A172 (cell line): Measurements from ENCODE around the gene DNMT1. TPM values are rescaled to one million over a fixed set of nuclear protein-coding genes. Genes with fewer than 3 reads are reported as not detected.
"Not testable (repeated sequence)": the region's sequence is repeated elsewhere in the genome, so short reads cannot be mapped to it uniquely, and the experiment has no call there.

Experiments used
- DNase-seq: peaks from one replicate; pipeline ENCODE4 v3.0.0-alpha.2; 2015; ENCODE audit warnings: low spot score
- total RNA-seq: library from RNA; depleted of rRNA; stranded (reverse); fragments of >200 nt; shearing (Covaris generic); gene quantifications from 2 replicates; pipeline ENCODE4 v1.2.3, GENCODE V29; 2014

Gene DNMT1
- total RNA-seq, 1 experiment from 2014 or later: 132 TPM

DNA sequence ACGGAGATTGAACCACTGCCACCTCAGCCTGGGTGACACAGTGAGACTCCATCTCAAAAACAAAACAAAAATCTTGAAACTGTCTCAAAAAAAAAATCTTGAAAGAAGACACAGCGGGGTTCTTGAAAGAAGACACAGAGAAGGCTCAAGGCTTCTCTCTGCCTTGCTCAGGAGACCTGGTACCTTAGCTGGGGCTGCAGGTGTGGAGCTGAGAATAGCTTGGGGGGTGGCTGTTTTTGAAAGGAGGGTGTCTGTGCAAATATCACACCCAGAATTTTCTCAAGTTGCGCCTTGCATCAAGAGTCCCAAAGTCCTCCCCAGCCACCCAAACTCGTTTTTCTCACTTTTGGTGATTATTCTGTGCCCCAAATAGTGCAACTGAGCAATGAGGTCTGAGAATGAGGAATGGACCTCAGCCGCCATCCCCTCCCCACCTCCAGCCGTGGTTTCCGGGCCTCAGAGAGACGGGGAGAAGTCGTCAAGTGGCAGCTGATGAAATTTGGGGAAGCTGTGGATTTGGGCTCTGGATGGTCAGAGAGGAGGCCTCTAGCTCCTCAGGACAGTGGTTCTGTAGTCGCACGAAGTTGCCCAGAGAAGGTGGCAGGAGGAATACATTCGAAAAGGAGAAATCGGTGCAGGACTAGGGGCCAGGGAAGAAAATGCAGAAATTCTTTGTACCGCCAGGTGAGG lies 27.6 kb upstream of the DNMT1 start:
- no peak for DNase-seq

DNA sequence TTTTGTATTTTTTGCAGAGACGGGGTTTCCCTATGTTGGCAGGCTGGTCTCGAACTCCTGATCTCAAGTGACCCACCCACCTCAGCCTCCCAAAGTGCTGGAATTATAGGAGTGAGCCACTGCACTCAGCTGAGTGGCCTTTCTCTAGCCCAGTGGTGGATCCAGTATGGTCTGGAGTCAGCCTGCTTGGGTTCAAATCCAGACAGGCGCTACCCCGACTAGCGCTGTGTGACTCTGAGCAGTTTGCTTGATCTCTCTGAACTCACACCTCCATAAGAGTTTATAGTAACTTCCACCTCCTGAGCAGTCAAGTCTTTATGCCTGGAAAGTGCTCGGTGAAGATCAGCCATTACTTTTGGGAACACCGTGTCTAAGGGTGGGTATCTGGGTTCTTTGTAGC lies 25.9 kb upstream of the DNMT1 start:
- DNase-seq: no peak

DNA sequence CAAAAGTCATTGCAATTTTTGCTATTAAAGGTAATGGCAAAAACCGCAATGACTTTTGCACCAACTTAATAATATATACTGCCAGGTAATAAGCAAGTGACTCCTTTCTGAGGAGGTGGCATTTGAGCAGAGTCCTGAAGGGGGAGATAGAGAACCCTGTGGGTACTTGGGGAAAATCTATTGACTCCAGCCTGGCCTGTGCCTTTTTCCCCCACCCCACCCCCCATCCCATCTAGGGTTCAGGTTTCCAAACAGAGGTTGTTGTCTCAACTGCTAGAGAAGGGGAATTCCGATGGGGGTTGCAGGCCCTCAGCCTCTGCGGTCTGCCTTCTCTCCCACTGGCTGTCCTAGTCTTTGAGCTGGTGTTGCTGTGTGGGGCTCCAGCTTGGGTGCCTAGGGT lies 24.9 kb upstream of the DNMT1 start:
- peak; percentile 61 for DNase-seq

DNA sequence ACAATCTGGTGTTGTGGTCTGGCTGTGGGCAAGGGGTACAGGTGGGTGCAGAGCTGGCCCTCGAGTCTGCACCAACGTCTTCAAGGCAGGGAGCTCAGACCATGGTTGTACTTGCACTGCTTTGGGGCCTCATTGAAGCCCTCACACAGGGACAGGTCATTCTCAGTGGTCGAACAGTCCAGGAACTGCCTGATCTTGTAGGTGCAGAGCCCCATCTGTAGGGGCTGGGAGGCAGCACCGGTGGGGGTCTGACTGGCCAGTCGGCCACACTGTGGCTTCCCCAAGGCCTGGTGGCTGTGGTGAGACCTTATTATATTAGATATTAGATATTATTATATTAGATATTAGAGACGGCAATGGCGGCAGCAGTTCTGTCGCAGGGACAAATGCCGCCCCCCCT lies 22.3 kb upstream of the DNMT1 start:
- DNase-seq: no peak

DNA sequence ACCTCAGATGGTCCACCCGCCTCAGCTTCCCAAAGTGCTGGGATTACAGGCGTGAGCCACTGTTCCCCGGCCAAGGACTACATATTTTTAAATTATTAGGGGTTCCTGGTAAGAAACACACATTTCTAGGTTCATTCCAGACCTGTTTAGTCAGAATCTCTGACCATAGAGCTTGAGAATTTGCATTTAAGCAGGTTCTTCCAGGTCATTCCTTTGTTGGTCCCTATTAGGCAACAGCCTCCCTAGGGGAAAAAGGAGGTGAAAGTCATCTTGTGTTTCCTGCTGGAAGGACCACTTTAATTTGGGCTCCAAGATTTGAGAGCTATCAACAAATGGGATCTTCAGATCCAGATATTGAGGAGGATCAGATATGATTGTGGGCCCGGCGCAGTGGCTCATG lies 20.0 kb upstream of the DNMT1 start:
- DNase-seq: no peak

DNA sequence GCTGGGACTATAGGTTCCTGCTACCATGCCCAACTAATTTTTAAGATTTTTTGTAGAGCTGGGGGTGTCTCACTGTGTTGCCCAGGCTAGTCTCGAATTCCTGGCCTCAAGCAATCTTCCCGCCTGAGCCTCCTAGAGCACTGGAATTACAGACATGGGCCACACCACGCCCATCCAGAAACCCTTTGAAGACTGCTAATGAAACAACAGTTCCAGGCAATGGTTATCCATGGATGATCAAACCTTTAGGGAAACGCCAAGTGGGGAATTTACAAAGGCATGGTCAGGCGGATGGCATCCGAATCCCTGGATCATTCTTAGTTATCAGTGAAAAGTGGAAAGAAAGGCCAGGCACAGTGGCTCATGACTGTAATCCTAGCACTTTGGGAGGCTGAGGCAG lies 16.9 kb upstream of the DNMT1 start:
- DNase-seq: no peak

DNA sequence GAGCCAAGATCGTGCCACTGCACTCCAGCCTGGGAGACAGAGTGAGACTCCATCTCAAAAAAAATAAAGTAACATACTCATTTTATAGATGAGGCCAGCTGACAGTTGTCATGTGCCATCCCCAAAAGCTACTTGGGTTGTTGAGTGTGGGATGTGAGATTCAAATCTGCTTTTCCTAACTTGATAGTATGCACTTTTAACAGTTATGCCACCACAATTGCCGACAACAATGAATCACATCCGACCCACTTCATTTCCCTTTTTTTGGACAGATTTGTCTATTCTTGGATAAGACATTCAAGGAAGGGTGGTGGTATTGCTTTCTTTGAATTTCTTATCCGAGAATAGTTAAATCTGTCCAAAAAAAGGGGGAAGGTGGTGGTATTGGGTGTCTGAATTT lies 16.3 kb upstream of the DNMT1 start:
- DNase-seq: no peak

DNA sequence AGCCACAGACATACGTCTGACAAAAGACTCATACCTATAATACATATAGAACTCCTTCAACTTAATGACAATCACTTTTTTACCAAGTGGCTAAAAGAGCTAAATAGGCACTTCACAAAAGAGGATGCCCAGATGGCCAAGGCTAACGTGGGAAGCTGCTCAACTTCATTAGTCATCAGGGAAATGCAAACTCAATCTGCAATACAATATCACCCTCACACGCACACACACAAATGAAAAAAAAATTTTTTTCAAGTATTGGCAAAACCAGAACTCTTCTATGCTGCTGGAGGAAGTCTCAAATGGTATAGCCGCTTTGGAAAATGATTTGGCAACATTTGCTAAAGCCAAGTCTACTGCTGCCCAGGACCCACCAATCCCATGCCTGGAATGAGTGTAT lies 14.6 kb upstream of the DNMT1 start:
- no peak for DNase-seq

DNA sequence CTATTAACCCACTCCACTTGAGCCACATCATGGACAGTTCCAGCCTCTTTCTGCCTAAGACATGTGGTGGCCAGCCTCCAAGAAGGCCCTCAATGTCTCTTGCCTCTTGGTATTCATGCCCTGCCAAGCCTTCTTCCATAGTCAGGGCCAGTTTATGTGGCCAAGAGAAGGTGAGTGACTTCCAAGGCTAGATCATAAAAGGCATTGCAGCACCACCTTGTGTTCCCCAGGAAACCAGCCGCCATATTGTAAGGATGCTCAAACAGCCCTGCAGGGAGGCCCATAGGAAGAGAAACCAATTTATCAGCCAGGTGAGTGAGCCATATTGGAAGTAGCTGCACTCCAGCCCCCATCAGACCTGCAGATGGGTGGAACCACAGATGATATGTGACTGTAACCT lies 12.3 kb upstream of the DNMT1 start:
- no peak for DNase-seq

DNA sequence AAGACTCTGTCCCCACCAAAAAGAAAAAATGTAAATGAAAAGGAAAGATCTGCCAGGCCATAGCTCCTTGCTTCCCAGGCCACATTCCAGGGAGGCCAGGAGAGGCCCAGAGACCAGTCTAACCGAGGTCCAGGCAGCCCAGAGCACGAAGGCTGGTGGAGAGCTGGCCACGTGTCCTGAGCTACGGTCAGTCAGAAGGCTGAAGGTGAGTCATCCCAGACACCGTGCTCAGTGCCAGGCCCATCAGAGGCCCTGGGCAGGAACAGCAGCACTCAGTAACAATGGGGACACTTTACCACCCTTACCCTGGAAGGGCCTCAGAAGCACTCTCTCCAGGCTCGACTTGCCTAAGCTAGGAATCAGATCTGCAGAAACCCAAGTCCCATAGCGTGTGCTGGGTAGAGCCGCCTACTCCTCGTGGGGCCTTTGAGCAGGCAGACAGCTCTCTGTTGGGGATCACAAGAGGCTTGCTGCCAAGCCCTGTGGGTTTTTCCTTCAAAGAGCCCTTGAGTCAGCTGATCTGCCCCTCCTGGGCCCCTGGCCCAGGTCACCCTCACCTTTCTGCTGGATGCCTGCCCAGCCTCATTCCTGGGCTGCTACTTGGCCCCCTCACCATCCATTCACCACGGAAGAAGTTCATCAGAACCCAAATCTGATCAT lies 11.6 kb upstream of the DNMT1 start:
- DNase-seq: peak; percentile 64

DNA sequence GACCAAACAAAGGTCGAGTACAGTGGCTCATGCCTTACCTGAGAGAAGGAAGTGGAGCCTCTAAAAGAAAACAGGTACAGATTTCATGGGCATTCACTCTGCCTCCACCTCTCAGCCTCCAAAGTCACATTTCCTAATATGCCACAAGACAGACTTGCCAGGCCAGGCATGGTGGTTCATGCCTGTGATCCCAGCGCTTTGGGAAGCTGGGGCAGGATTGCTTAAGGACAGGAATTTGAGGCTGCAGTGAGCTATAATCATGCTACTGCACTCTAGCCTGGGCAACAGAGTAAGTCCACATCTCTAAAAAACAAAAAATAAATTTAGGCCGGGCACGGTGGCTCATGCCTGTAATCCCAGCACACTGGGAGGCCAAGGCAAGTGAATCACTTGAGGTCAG lies 10.9 kb upstream of the DNMT1 start:
- no peak for DNase-seq

DNA sequence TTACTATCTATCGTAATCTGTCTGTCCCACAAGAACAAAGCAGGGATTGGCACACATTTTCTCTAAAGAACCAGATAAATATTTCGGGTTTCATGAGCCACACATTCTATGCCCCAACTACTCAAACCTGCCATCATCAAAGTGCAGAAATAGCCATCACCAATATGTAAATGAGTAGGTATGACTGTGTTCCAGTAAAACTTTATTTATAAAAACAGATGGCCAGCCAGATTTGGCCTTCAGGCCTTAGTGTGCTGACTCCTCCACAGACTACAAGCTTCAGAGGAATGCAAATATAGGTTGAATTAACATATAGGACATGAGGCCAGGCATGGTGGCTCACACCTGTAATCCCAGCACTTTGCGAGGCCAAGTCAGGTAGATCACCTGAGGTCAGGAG lies 8.9 kb upstream of the DNMT1 start:
- no peak for DNase-seq

DNA sequence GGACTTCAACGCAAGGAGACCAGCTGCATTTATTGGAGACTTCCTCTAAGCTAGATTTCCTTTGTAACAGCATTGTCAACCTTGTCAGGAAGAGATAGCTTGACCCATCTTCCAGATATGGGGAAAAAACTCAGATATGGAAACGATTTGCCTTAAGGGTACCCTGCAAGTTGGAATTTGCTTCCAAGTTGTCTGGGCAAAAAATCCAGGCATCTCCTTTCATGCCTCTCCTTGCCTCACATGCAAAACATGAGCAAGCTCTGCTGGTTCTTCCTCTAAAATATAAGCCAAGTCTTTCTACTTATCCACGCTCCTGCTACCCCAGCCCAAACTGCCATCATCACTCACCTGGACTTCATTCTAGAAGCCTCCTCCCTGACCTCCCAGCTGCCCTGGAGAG lies 6.4 kb upstream of the DNMT1 start:
- no peak for DNase-seq

DNA sequence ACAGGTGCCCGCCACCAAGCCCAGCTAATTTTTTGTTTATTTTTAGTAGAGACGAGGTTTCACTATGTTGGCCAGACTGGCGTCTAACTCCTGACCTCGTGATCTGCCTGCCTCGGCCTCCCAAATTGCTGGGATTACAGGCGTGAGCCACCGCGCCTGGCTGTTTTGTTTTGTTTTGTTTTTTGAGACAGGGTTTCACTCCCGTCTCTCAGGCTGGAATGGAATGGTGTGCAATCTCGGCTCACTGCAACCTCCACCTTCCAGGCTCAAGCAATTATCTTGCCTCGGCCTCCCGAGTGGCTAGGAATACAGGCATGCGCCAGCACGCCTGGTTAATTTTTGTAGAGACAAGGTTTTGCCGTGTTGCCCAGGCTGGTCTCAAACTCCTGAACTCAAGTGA lies 5.3 kb upstream of the DNMT1 start:
- not testable (repeated sequence) for DNase-seq

DNA sequence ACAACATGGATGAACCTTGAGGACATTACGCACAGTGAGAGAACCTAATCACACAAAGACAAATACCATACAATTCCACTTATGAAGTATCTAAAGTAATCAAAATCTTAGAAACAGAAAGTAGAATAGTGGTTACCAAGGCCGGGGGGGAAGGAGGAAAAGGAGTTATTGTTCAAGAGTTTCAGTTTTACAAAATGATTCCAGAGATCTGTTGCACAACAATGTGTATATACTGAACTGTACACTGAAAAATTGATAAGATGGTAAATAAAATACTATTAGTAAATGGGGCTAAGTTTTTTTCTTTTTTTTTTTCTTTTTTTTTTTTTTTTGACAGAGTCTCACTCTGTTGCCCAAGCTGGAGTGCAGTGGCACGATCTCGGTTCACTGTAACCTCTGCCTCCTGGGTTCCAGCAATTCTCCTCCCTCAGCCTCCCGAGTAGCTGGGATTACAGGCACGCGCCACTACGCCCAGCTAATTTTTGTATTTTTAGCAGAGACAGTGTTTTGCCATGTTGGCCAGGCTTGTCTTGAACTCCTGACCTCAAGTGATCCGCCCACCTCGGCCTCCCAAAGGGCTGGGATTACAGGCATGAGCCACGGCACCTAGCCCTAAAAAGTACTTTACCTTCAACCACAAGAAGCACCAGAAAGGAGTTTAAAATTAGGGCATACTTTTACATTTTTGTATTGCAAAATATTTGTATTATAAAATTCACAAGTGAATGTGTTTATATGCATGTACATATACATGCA lies 4.3 kb upstream of the DNMT1 start:
- not testable (repeated sequence) for DNase-seq

DNA sequence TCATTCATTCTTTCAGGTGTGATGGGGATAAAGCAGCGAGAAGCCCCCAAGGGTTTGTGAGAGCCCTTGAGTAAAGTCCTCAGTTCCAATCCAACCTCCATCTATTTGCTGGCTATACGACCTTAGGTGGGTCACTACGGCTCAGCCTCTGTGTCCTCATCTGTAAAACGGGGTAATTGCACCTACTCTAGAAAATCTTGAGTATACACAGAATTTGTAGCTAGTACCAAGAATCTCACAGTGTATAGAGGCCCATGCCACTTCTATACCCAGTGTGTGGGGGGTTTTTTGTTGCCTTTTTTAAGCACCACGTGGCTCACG lies 406 bp upstream of the DNMT1 start:
- DNase-seq: no peak

DNA sequence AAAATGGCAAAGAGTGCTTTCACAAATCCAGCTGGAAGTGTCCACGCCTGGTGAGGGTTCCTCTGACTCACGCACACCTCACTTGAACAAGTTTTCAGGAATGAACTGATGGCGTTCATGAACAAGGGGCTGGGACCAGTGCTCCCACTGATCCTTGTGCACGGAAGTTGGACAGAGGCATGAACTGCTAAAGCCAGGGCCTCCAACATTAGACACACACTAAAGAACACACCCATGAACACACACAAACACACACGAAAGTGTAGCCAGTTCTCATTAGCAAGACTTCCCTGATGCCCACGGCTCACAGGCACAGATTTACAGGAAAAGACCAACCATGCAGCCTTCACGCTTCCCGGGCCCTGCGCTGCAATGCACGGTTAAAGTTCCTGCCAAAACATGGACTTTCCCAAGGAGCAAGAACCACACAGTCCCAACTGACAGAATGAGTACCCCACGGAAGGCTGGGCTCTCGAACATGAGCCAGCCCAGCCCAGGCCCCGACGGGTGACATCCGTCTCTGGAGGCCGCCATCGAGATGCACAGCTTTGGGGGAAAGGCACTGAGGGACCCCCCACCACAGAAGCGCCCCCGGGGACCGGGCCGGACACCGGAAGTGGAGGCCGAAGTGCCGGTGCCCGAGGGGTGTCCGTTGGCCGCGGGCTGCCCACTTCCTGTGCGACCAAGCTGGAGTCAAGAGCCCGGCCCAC lies 808 bp downstream of the DNMT1 start:
- peak; percentile 62 for DNase-seq

DNA sequence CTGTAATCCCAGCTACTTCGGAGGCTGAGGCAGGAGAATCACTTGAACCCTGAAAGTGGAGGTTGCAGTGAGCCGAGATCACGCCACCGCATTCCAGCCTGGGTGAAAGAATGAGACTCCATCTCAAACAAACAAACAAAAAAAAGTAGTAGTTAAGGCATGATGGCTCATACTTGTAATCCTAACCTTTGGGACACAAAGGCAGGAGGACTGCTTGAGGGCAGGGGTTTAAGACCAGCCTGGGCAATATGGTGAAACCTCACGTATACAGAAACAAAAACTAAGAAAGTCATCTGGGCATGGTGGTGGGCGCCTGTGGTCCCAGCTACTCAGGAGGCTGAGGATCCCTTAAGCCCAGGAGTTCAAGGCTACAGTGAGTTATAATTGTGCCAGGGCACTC lies 1.8 kb downstream of the DNMT1 start:
- no peak for DNase-seq

DNA sequence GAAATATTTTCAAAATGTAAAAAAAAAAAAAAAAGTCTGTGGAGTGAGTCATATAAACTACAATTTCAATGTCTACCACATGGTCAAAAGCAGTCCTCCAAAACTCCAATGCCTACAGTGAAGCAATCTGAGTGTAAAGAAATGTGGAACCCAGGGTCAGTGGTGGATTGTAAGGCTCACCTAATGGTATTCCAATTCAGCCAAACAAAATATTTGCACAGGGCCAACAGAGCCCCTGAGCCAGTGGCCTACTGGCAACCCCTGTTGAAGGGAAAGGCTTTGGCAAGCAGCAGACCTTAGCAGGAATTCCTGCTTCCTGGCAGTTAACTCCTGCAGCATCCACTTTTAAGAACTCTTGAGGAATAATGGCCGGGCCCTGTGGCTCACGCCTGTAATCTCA lies 3.4 kb downstream of the DNMT1 start:
- DNase-seq: no peak

DNA sequence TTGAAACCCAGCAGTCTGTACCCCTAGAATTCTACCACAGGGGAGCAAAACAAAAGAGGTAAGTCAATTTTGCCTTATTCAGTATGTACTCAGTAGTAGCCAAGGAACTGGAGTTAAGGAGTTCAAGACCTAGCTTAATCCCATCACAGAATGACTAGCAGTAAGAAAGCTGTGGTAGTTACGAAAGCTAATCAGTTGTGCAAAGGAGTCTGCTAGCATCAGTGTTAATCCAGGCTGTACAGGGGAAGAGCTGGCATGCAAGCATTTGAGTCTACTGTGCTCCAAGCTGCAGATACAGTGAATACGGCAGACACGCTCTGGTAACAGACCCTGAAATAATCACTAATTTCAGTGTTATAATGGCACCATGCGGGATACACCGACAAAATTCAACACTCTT lies 4.7 kb downstream of the DNMT1 start:
- no peak for DNase-seq

DNA sequence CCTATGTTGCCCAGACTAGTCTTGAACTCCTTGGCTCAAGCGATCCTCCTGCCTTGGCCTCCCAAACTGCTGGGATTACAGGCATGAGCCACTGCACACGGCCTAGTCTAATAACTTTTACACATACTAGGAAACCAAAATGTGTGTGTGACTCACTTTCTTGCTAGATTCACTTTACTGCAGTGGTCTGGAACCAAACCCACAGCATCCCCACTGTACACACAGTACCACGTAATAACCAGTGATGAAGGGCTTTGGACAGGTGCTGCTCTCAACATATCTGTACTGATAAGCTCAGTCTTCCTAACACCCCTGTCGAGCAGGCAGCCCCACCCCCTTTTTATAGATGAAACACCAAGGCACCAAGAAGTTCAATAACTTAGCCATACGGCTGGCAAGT lies 5.1 kb downstream of the DNMT1 start:
- no peak for DNase-seq

DNA sequence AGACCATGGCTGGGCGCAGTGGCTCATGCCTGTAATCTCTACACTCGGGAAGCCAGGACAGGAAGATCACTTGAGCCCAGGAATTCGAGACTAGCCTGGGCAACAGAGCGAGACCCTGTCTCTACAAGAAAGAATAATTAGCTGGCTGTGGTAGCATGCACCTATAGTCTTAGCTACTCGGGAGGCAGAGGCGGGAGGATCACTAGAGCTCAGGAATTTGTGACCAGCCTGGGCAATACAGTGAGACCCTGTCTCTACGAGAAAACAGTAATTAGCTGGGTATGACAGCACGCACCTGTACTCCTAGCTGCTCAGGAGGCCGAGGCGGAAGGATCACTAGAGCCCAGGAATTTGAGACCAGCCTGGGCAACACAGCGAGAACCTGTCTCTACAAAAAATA lies 7.4 kb downstream of the DNMT1 start:
- no peak for DNase-seq

DNA sequence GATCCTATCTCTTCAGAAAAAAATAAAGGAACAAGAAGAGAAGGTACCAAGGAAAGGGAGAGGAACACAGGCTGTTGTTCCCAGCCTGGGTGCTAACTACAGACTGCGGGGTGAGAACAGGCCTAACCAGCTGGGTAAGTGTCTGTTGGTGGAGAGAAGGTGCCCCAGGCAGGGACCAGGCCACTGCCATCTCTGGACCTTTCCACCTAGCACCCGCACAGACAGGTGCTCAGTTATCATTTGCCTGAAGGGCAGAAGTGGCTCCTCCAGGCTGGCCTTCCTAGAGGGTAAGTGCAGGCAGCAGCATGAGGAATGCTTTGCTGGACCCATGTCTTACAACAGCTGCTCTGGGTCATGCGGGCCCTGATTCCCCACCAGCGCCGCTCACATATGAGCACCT lies 10.1 kb downstream of the DNMT1 start:
- no peak for DNase-seq
